Measurements from ENCODE around the gene MRPL21.

Gene MRPL21

GRCh38 chr11:68935066-68935465, 31.4 kb upstream of the MRPL21 start:
- no peak for DNase-seq (ENCODE audit: low read depth)

GRCh38 chr11:68934666-68935065, 31.0 kb upstream of the MRPL21 start:
- no peak for DNase-seq (ENCODE audit: low read depth)

- DNase-seq (ENCODE audit: low read depth): no peak
Observed at GRCh38 chr11:68934321-68934645, 30.7 kb upstream of the MRPL21 start.

- DNase-seq (ENCODE audit: low read depth): no peak
Observed at GRCh38 chr11:68933605-68934320, 30.1 kb upstream of the MRPL21 start.

- DNase-seq (ENCODE audit: low read depth): no peak
Observed at GRCh38 chr11:68932933-68933577, 29.4 kb upstream of the MRPL21 start.

GRCh38 chr11:68932358-68932757, 28.7 kb upstream of the MRPL21 start:
- peak; percentile 28 for DNase-seq (ENCODE audit: low read depth)

GRCh38 chr11:68931911-68932310, 28.3 kb upstream of the MRPL21 start:
- DNase-seq (ENCODE audit: low read depth): no peak

- no peak for DNase-seq (ENCODE audit: low read depth)
Observed at GRCh38 chr11:68930991-68931855, 27.6 kb upstream of the MRPL21 start.

GRCh38 chr11:68929706-68930570, 26.3 kb upstream of the MRPL21 start:
- no peak for DNase-seq (ENCODE audit: low read depth)

- DNase-seq (ENCODE audit: low read depth): no peak
Observed at GRCh38 chr11:68929135-68929534, 25.5 kb upstream of the MRPL21 start.

GRCh38 chr11:68928136-68928880, 24.7 kb upstream of the MRPL21 start:
- peak; percentile 82 for DNase-seq (ENCODE audit: low read depth)

GRCh38 chr11:68927280-68928135, 23.9 kb upstream of the MRPL21 start:
- peak; percentile 67 for DNase-seq (ENCODE audit: low read depth)

- DNase-seq (ENCODE audit: low read depth): no peak
Observed at GRCh38 chr11:68925611-68926010, 22.0 kb upstream of the MRPL21 start.

GRCh38 chr11:68924073-68924925, 20.7 kb upstream of the MRPL21 start:
- no peak for DNase-seq (ENCODE audit: low read depth)

GRCh38 chr11:68923614-68924013, 20.0 kb upstream of the MRPL21 start:
- DNase-seq (ENCODE audit: low read depth): no peak

- DNase-seq (ENCODE audit: low read depth): no peak
Observed at GRCh38 chr11:68916439-68916838, 12.8 kb upstream of the MRPL21 start.

GRCh38 chr11:68914761-68915160, 11.1 kb upstream of the MRPL21 start:
- no peak for DNase-seq (ENCODE audit: low read depth)

- no peak for DNase-seq (ENCODE audit: low read depth)
Observed at GRCh38 chr11:68913188-68913587, 9.6 kb upstream of the MRPL21 start.

GRCh38 chr11:68912254-68912653, 8.6 kb upstream of the MRPL21 start:
- no peak for DNase-seq (ENCODE audit: low read depth)

All from amniotic epithelial cell (primary cell).